GM12875 (cell line): ENCODE results near the gene KCNH6.

Experiments
- H3K4me3 ChIP-seq: one replicate; pipeline ENCODE4 v1.5.1; 2011; ENCODE audit warnings: low read depth, low read length, control low read depth
- TF ChIP-seq, protein P1 (sequence below): IDR thresholded peaks from 2 replicates; pipeline ENCODE4 v1.5.1; 2011; ENCODE audit warnings: low read depth, mild to moderate bottlenecking, control low read depth, inconsistent platforms, low read length, moderate library complexity, borderline replicate concordance; ENCODE audit not compliant: insufficient read depth

Gene KCNH6

DNA sequence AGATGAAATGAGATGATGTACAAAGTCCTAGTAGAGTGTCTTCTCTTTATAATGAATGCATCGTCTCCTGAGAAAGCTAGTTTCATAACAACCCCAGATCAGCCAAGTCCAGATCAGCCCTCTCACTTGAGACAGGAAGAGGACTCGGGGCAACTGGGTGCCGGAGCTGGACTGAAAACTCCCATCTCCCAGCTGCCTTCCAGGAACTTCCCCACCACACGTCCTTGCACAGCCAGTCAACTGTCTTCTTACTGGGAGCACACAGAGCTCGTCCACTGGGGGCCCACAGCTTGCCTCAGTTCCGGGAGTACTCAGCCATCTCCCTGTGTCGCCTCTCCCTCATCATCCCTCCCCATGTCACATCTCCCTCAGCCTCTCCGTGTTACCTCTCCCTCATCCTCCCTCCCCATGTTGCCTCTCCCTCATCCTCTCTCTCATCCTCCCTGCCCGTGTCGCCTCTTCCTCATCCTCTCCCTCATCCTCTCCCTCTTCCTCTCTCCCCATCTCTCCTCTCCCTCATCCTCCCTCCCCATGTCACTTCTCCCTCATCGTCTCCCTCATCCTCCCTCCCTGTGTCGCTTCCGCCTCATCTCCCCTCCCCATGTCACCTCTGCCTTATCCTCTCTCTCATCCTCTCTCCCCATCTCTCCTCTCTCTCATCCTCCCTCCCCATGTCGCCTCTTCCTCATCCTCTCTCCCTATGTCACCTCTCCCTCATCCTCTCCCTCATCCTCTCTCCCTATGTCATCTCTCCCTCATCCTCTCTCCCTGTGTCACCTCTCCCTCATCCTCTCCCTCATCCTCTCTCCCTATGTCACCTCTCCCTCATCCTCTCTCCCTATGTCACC lies 22.4 kb upstream of the KCNH6 start:
- TF ChIP-seq, protein P1, sequence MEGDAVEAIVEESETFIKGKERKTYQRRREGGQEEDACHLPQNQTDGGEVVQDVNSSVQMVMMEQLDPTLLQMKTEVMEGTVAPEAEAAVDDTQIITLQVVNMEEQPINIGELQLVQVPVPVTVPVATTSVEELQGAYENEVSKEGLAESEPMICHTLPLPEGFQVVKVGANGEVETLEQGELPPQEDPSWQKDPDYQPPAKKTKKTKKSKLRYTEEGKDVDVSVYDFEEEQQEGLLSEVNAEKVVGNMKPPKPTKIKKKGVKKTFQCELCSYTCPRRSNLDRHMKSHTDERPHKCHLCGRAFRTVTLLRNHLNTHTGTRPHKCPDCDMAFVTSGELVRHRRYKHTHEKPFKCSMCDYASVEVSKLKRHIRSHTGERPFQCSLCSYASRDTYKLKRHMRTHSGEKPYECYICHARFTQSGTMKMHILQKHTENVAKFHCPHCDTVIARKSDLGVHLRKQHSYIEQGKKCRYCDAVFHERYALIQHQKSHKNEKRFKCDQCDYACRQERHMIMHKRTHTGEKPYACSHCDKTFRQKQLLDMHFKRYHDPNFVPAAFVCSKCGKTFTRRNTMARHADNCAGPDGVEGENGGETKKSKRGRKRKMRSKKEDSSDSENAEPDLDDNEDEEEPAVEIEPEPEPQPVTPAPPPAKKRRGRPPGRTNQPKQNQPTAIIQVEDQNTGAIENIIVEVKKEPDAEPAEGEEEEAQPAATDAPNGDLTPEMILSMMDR: no peak

DNA sequence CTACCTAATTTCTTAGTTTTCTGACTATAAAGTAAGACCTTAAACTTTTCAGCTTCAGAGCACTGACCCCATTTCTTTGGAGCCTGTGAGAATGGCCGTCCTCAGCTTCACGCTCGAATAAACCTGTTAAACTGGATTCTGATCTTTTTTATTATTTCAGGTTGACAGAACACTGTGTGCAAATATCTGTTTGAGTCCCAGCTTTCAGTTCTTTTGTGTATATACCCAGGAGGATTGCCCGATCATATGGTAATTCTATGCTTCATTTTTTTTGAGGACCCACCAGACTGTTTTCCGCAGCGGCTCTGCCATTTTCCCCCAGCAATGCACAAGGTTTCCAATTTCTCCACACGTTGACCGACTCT lies 19.8 kb upstream of the KCNH6 start:
- TF ChIP-seq, protein P1: no peak

More for the DNA sequence above, 22.4 kb upstream of the KCNH6 start:
- H3K4me3 ChIP-seq: no peak overlapping the region

DNA sequence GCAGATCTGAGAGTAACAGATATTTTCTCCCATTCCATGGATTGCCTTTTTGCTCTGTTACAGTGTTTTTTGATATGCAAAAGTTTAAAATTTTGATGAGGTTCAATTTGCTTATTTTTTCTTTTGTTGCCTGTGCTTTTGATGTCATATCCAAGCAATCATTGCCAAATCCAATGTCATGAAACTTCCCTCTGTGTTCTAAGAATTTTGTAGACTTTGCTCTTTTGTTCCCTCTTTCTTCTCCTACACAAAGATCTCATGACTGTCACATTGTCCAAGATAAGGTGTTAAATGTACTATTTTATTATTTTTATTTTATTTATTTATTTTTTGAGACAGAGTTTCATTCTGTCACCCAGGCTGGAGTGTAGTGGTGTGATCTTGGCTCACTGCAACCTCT lies 18.9 kb upstream of the KCNH6 start:
- H3K4me3 ChIP-seq: no peak overlapping the region
- TF ChIP-seq, protein P1: no peak

More for the DNA sequence above, 19.8 kb upstream of the KCNH6 start:
- no peak overlapping the region for H3K4me3 ChIP-seq

DNA sequence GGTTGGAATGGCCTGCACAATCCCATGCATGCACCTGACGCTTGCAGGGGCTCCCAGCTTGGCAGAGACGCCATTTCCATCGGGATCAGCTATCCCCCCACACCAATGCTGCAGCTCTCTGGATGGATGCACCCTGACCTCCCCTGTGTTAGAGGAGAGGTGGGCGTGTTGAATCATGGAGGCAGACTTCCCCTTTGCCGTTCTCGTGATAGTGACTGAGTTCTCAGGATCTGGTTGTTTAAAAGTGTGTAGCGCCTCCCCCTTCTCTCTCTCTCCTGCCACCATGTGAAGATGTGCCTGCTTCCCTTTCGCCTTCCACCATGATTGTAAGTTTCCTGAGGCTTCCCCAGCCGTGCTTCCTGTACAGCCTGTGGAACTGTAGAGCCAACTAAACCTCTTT lies 17.8 kb upstream of the KCNH6 start:
- TF ChIP-seq, protein P1: no peak
- H3K4me3 ChIP-seq: no peak overlapping the region

DNA sequence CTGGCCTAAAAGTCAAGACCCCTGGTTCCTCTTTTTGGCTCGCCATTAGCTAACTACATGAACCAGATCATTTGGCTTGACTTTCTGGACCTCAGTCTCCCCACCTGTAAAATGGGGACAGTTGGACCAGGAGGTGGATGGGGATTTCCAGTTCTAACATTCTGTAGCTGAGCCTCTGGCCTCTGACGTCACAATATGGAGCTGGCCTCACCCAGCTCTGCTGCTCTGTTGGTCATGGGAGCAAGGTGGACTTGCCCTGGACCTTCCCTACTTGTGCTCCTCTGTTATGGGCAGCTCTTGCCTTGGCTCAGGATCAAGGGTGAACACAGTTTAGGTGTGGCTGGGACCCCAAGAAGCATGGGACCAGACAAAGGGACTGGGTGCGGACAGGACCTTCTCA lies 16.5 kb upstream of the KCNH6 start:
- no peak overlapping the region for H3K4me3 ChIP-seq
- TF ChIP-seq, protein P1: no peak

DNA sequence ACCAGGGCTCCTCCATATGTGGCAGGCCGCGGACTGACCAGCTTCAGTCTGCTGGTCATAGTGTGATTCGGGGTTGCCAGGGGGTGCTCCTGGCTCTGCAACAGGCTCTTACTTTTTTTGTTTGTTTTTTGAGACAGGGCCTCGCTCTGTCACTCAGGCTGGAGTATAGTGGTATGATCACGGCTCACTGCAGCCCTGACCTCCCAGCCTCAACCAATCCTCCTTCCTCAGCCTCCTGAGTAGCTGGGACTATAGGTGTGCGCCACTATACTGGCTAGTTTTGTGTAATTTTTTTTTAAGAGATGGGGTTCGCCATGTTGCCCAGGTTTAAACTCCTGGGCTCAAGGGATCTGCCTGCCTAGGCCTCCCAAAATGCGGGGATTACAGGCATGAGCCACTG lies 11.8 kb upstream of the KCNH6 start:
- H3K4me3 ChIP-seq: no peak overlapping the region
- TF ChIP-seq, protein P1: no peak

DNA sequence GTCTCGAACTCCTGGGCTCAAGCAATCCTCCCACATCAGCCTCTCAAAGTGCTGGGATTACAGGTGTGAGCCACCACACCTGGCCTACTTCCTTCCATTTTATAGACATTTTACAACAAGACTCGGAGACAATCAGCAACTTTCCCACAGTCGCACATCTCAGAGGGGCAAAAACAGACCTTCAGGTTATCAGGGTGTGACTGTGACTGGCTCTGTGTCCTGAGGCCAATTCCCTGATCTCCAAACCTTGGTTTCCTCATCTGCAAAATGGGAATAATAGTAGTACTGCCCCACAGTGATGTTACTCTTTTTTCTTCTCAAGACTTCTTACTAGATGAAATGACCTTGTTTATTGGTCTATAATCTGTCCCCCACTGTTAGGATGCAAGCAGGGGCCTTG lies 10.8 kb upstream of the KCNH6 start:
- TF ChIP-seq, protein P1: no peak
- no peak overlapping the region for H3K4me3 ChIP-seq
